ENCODE data around the gene ANKHD1.

DNA sequence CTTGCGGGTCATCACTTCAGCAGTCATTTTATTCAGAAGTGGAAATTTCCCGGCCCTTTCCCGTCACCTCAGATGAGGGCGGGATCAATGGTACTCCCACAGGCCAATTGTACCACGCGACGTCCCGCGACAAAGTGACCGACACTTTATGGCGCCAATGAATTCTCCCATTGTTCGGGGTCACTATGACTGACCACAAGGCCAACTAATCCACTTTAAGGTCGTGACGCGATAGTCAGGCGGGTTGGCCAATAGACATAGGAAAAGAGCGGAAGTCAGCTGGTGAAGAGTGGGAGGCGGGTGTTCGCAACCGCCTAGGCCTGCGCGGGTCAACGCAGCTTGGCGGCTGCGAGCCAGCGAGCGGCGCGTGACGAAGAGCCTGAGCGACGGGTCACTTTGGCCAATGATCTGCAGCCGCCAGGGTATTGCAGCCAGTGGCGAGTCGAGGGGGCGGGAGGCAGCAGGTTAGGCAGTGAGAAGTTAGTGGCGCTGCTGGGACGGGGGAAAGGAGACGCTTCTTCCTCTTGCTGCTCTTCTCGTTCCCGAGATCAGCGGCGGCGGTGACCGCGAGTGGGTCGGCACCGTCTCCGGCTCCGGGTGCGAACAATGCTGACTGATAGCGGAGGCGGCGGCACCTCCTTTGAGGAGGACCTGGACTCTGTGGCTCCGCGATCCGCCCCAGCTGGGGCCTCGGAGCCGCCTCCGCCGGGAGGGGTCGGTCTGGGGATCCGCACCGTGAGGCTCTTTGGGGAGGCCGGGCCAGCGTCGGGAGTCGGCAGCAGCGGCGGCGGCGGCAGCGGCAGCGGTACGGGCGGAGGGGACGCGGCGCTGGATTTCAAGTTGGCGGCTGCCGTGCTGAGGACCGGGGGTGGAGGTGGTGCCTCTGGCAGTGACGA is at the start of gene ANKHD1:
- TF ChIP-seq, protein P1, sequence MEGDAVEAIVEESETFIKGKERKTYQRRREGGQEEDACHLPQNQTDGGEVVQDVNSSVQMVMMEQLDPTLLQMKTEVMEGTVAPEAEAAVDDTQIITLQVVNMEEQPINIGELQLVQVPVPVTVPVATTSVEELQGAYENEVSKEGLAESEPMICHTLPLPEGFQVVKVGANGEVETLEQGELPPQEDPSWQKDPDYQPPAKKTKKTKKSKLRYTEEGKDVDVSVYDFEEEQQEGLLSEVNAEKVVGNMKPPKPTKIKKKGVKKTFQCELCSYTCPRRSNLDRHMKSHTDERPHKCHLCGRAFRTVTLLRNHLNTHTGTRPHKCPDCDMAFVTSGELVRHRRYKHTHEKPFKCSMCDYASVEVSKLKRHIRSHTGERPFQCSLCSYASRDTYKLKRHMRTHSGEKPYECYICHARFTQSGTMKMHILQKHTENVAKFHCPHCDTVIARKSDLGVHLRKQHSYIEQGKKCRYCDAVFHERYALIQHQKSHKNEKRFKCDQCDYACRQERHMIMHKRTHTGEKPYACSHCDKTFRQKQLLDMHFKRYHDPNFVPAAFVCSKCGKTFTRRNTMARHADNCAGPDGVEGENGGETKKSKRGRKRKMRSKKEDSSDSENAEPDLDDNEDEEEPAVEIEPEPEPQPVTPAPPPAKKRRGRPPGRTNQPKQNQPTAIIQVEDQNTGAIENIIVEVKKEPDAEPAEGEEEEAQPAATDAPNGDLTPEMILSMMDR (IDR thresholded peaks at IDR 0.05), result no peak
- TF ChIP-seq POLR2A (IDR thresholded peaks at IDR 0.05), result peak; percentile 28 to 94
- TF ChIP-seq EP300 (IDR thresholded peaks at IDR 0.05), result no peak
